GM12878 (cell line): Measurements from ENCODE around the gene VIT. TPM values are rescaled to one million over a fixed set of nuclear protein-coding genes. Genes with fewer than 3 reads are reported as not detected.

Source experiments
- ATAC-seq: fragments of 200-7000 bp; cut with Tn5 transposase; 3 replicates; pipeline ENCODE4 v1.9.1; 2020; ENCODE audit warnings: mild to moderate bottlenecking, moderate library complexity
- BruUV-seq: library from RNA; stranded (reverse); fragments of 400-500 nt; replicated peaks from 2 replicates; lab custom pipeline; 2021; lab: Mats Ljungman, UMichigan
- CTCF ChIA-PET: fragments of 300-600 bp; sonication (Branson Sonifier 250); formaldehyde crosslinking; extraction: SDS; loops from one replicate; lab custom pipeline; 2021; ENCODE audit warnings: inconsistent platforms; lab: Yijun Ruan, JAX
- POLR2A ChIA-PET: fragments of 350-600 bp; formaldehyde crosslinking; extraction: SDS; loops from one replicate; lab custom pipeline; 2021; ENCODE audit warnings: inconsistent platforms; lab: Charles Lee
- RAD21 ChIA-PET: fragments of 300-600 bp; sonication (Branson Sonifier 250); formaldehyde crosslinking; loops from one replicate; lab custom pipeline; 2023; ENCODE audit warnings: antibody characterized with exemption; ENCODE audit not compliant: unreplicated experiment; lab: Charles Lee
- SMC1A ChIA-PET: fragments of 300-600 bp; sonication (Branson Sonifier 250); formaldehyde crosslinking; loops from one replicate; lab custom pipeline; 2023; ENCODE audit not compliant: unreplicated experiment, uncharacterized antibody; lab: Charles Lee
- DNase-seq: peaks from one replicate; pipeline ENCODE4 v3.0.0-alpha.2; 2011; ENCODE audit warnings: low read depth, low spot score
- FAIRE-seq: peaks from 3 replicates; lab custom pipeline; 2011; peaks lifted over from hg19 to GRCh38; lab: Jason Lieb, UNC
- H2AFZ ChIP-seq: 2 replicates; pipeline ENCODE4 v1.6.0; 2011; ENCODE audit warnings: low read depth, low read length, control low read depth; ENCODE audit not compliant: control insufficient read depth
- H3K27ac ChIP-seq: 2 replicates; pipeline ENCODE4 v1.5.1; 2011; ENCODE audit warnings: control low read depth; ENCODE audit not compliant: control insufficient read depth, insufficient read depth
- H3K27me3 ChIP-seq, 2 experiments: replicated peaks in 1 of 2; 2 replicates each; pipeline versions ENCODE4 v1.6.0 to v1.6.1; 2011; ENCODE audit warnings: low read length in 1 of 2; ENCODE audit not compliant: control insufficient read depth in 2 of 2, insufficient read depth in 2 of 2
- H3K36me3 ChIP-seq, 2 experiments: 2 replicates each; pipeline ENCODE4 v1.5.1; 2011; ENCODE audit warnings: low read length in 1 of 2; ENCODE audit not compliant: control insufficient read depth in 2 of 2, insufficient read depth in 2 of 2
- H3K4me1 ChIP-seq: 2 replicates; pipeline ENCODE4 v1.6.1; 2011; ENCODE audit warnings: mild to moderate bottlenecking, low read length, moderate library complexity, mixed read lengths; ENCODE audit not compliant: control insufficient read depth, insufficient read depth
- H3K4me2 ChIP-seq: 2 replicates; pipeline ENCODE4 v1.6.0; 2011; ENCODE audit warnings: control low read depth; ENCODE audit not compliant: control insufficient read depth, insufficient read depth
- H3K4me3 ChIP-seq: fragments of 200-600 bp; sonication (generic); 2 replicates; pipeline ENCODE4 v1.5.1; 2016
- H3K79me2 ChIP-seq: 2 replicates; pipeline ENCODE4 v1.6.0; 2011; ENCODE audit warnings: low read length; ENCODE audit not compliant: control insufficient read depth, insufficient read depth
- H3K9ac ChIP-seq: 2 replicates; pipeline ENCODE4 v1.8.0; 2011; ENCODE audit warnings: low read length, control low read depth, mixed read lengths; ENCODE audit not compliant: control insufficient read depth, insufficient read depth
- H3K9me3 ChIP-seq: replicated peaks from 3 replicates; pipeline ENCODE4 v1.5.1; 2011; ENCODE audit warnings: mild to moderate bottlenecking, low read length; ENCODE audit not compliant: control insufficient read depth, insufficient read depth
- H4K20me1 ChIP-seq: 2 replicates; pipeline ENCODE4 v1.6.0; 2011; ENCODE audit not compliant: control insufficient read depth, insufficient read depth
- ATF2 ChIP-seq: IDR thresholded peaks from 2 replicates; pipeline ENCODE4 v1.6.1; 2012; ENCODE audit warnings: low read length, inconsistent platforms
- ATF7 ChIP-seq: fragments of 450-650 bp; IDR thresholded peaks from 2 replicates; pipeline ENCODE4 v1.6.1; 2016; ENCODE audit warnings: low read depth, mild to moderate bottlenecking
- BACH1 ChIP-seq: fragments of 450-650 bp; IDR thresholded peaks from 2 replicates; pipeline ENCODE4 v1.6.1; 2017; ENCODE audit warnings: mild to moderate bottlenecking, borderline replicate concordance
- BMI1 ChIP-seq: fragments of 450-650 bp; IDR thresholded peaks from 2 replicates; pipeline ENCODE4 v1.6.1; 2016; ENCODE audit warnings: mild to moderate bottlenecking, moderate library complexity, borderline replicate concordance
- CBX3 ChIP-seq: fragments of 200-600 bp; sonication (generic); IDR thresholded peaks from 2 replicates; pipeline ENCODE4 v1.6.1; 2016; ENCODE audit warnings: low read depth, borderline replicate concordance
- EGR1 ChIP-seq, 2 experiments: IDR thresholded peaks; 1 replicate in 1 of 2; 2 replicates in 1 of 2; pipeline ENCODE4 v1.6.1; 2011 to 2012; ENCODE audit warnings: low read depth in 2 of 2, low read length in 2 of 2, borderline replicate concordance in 1 of 2, mild to moderate bottlenecking in 1 of 2, moderate library complexity in 1 of 2
- KAT2A ChIP-seq: conservative IDR thresholded peaks from 2 replicates; pipeline ENCODE4 v1.6.1; 2011; ENCODE audit warnings: low read depth, low read length; ENCODE audit not compliant: control insufficient read depth
- NKRF ChIP-seq: fragments of 450-650 bp; conservative IDR thresholded peaks from 2 replicates; pipeline ENCODE4 v1.6.1; 2017; ENCODE audit warnings: mild to moderate bottlenecking, moderate library complexity
- NR2F1 ChIP-seq: fragments of 450-650 bp; conservative IDR thresholded peaks from 2 replicates; pipeline ENCODE4 v1.6.1; 2017; ENCODE audit warnings: mild to moderate bottlenecking
- PBX3 ChIP-seq: IDR thresholded peaks from 2 replicates; pipeline ENCODE4 v1.6.1; 2011; ENCODE audit warnings: mild to moderate bottlenecking, low read depth, low read length, moderate library complexity; ENCODE audit not compliant: insufficient replicate concordance
- RAD51 ChIP-seq: fragments of 450-650 bp; IDR thresholded peaks from 2 replicates; pipeline ENCODE4 v1.6.1; 2016; ENCODE audit warnings: moderate library complexity, mild to moderate bottlenecking, inconsistent platforms
- RBBP5 ChIP-seq: fragments of 200-600 bp; sonication (generic); conservative IDR thresholded peaks from 2 replicates; pipeline ENCODE4 v1.6.1; 2016
- SUPT20H ChIP-seq: IDR thresholded peaks from 2 replicates; pipeline ENCODE4 v1.6.1; 2011; ENCODE audit warnings: low read depth, mild to moderate bottlenecking, low read length, moderate library complexity, borderline replicate concordance; ENCODE audit not compliant: control insufficient read depth
- TARDBP ChIP-seq: IDR thresholded peaks from 2 replicates; pipeline ENCODE4 v1.6.1; 2016; ENCODE audit warnings: borderline replicate concordance
- WGBS: methylation state at CpG from one replicate; pipeline ENCODE4 v1.1.6; 2016; ENCODE audit warnings: low lambda C conversion rate; ENCODE audit not compliant: insufficient replicate concordance, insufficient coverage; ENCODE audit errors: missing lambda C conversion rate; 5-methylcytosine and 5-hydroxymethylcytosine counted together
- in situ Hi-C: fragments of 300-500 bp; cut with MboI; formaldehyde crosslinking; loops from 9 replicates; pipeline ENCODE4 v1.14.3; 2018; ENCODE audit warnings: mixed read lengths
- intact Hi-C: fragments of 100-400 bp; cut with micrococcal nuclease; formaldehyde crosslinking; loops from one replicate; pipeline ENCODE4 v1.14.2; 2022; ENCODE audit not compliant: unreplicated experiment
- polyA plus RNA-seq, 11 experiments: library from polyadenylated mRNA; depleted of rRNA in 4 of 11; unstranded in 6 of 11; stranded (reverse) in 5 of 11; fragments of >200 nt; fragmentation: Nextera tagmentation in 4 of 11; fragmentation: Illumina TruSeq in 1 of 11; extraction: Ambion mirVana in 4 of 11; extraction: Trizol in 1 of 11; gene quantifications; 1 replicate in 1 of 11; 2 replicates in 10 of 11; pipeline versions ENCODE4 v1.2.1 to v1.2.3, GENCODE V29; 2011 to 2016; ENCODE audit warnings: inconsistent platforms in 2 of 11, missing spikeins in 2 of 11, low read depth in 1 of 11
- total RNA-seq, 4 experiments: library from RNA; depleted of rRNA in 3 of 4; stranded (reverse); fragments of >200 nt in 3 of 4; fragmentation: Illumina TruSeq in 1 of 4; extraction: Trizol in 1 of 4; gene quantifications; 2 replicates each; pipeline versions ENCODE4 v1.2.1 to v1.2.3, GENCODE V29; 2013 to 2021

The VIT gene
- total and polyA plus RNA-seq, 10 of the 15 experiments (the other 5 are each of a cell fraction or from before 2014, with no cell fraction given), result 0.05 to 0.14 TPM; not detected in 8

- ChIA-PET SMC1A (no interaction called here), POLR2A (no interaction called here), CTCF (no interaction called here), RAD21 (no interaction called here)
- ATAC-seq, result no peak
- Histone ChIP-seq H3K27ac (no peak overlapping the region), H3K4me3 (no peak overlapping the region), H3K9me3 (no peaks in the 10 kb centered on the region), H3K4me1 (no peaks in the 10 kb centered on the region), H3K79me2 (no peaks in the 10 kb centered on the region), H3K9ac (no peak overlapping the region), H4K20me1 (no peaks in the 10 kb centered on the region), H3K4me2 (no peak overlapping the region), H2AFZ (no peak overlapping the region), H3K27me3 (no peaks in the 10 kb centered on the region), H3K36me3 (no peaks in the 10 kb centered on the region)
- no TSS peak for BruUV-seq
- intact Hi-C loops (no loop called here), in situ Hi-C loops (no loop called here)
- DNase-seq, result no peak
- WGBS, result 35% methylated on average over 3 of the region's 3 CpGs
- FAIRE-seq, result no peak
- TF ChIP-seq BACH1, result no peak
- no peak for TF ChIP-seq NKRF
- TF ChIP-seq NR2F1, result no peak
- no peak for TF ChIP-seq RAD51
- TF ChIP-seq PBX3, result no peak
- TF ChIP-seq SUPT20H, result no peak
- no peak for TF ChIP-seq CBX3
- TF ChIP-seq KAT2A, result no peak
- no peak for TF ChIP-seq ATF7
- TF ChIP-seq BMI1, result no peak
- no peak for TF ChIP-seq EGR1 (IDR thresholded peaks at IDR 0.05; ENCODE audit: borderline replicate concordance in 1 of 2, low read depth in 2 of 2, low read length in 2 of 2)
- TF ChIP-seq TARDBP, result no peak
- TF ChIP-seq RBBP5, result no peak
- no peak for TF ChIP-seq ATF2
Observed at GRCh38 chr2:36732673-36733036, 36.1 kb downstream of the VIT start.
